ENCODE data around the gene MARCKSL1. TPM values are rescaled to one million over a fixed set of nuclear protein-coding genes. Genes with fewer than 3 reads are reported as not detected.
"Not testable (repeated sequence)": the region's sequence is repeated elsewhere in the genome, so short reads cannot be mapped to it uniquely, and the experiment has no call there.

MARCKSL1 gene
- total RNA-seq, 1 donor from 2014 or later, result 26.7 TPM

- intact Hi-C loops (cut with micrococcal nuclease), result loop anchor here (1.0 to 5.0 kb wide), 14 partner anchors 19 to 647 kb away; partner anchors contain the start of genes BSDC1, EIF3I, MARCKSL1 and TMEM234
Measured at GRCh38 chr1:32291708-32292538, 44.1 kb downstream of the MARCKSL1 start, which contains the start of gene HDAC1. HDAC1 (plus strand) TSS chr1:32292083; CDS start chr1:32292170, 87 bp downstream.

GRCh38 chr1:32291145-32291707, 44.8 kb downstream of the MARCKSL1 start:
- intact Hi-C loops (cut with micrococcal nuclease), result loop anchor here (1.0 to 5.0 kb wide), 6 partner anchors 18 to 274 kb away; partner anchors contain the start of genes EIF3I, MARCKSL1 and TMEM234

- intact Hi-C loops (cut with micrococcal nuclease), result no loop called here
Measured at GRCh38 chr1:32289256-32289655, 46.8 kb downstream of the MARCKSL1 start.

GRCh38 chr1:32286763-32287162, 49.3 kb downstream of the MARCKSL1 start:
- intact Hi-C loops (cut with micrococcal nuclease), result no loop called here

- intact Hi-C loops (cut with micrococcal nuclease), result no loop called here
Measured at GRCh38 chr1:32285658-32286057, 50.4 kb downstream of the MARCKSL1 start.

GRCh38 chr1:32284777-32285176, 51.3 kb downstream of the MARCKSL1 start:
- intact Hi-C loops (cut with micrococcal nuclease), result not testable (repeated sequence)

Other genes with a start within 250 kb of the MARCKSL1 start
- 72.7 and 73.6 TPM in 2 replicates for gene KPNA6, start 228.2 kb downstream of the MARCKSL1 start, total RNA-seq
- 96.7 and 97.3 TPM in 2 replicates for gene TXLNA, start 156.6 kb downstream of the MARCKSL1 start, total RNA-seq
- 31.7 and 33.2 TPM in 2 replicates for gene CCDC28B, start 135.6 kb downstream of the MARCKSL1 start, total RNA-seq
- gene IQCC, start 130.6 kb downstream of the MARCKSL1 start, total RNA-seq, result 2.5 and 3.6 TPM in 2 replicates
- 0.22 TPM in 1 of 2 replicates, not detected in the other for gene DCDC2B, start 127.1 kb downstream of the MARCKSL1 start, total RNA-seq
- 17.1 and 21.7 TPM in 2 replicates for gene TMEM234, start 113.9 kb downstream of the MARCKSL1 start, total RNA-seq
- gene EIF3I, start 113.8 kb downstream of the MARCKSL1 start, total RNA-seq, result 196 and 197 TPM in 2 replicates
- 0.22 and 0.68 TPM in 2 replicates for gene FAM167B, start 89.0 kb downstream of the MARCKSL1 start, total RNA-seq
- 425 and 440 TPM in 2 replicates for gene LCK, start 85.0 kb downstream of the MARCKSL1 start, total RNA-seq
- 208 and 210 TPM in 2 replicates for gene HDAC1, start 44.1 kb downstream of the MARCKSL1 start, total RNA-seq
- 7.1 and 10.0 TPM in 2 replicates for gene FAM229A, start 26.3 kb upstream of the MARCKSL1 start, total RNA-seq
- 0.98 and 1.2 TPM in 2 replicates for gene TSSK3, start 26.3 kb upstream of the MARCKSL1 start, total RNA-seq
- 60.3 and 63.7 TPM in 2 replicates for gene BSDC1, start 58.2 kb upstream of the MARCKSL1 start, total RNA-seq
- not detected in 2 replicates for gene ZBTB8B, start 128.8 kb upstream of the MARCKSL1 start, total RNA-seq
- 0.10 TPM in 2 replicates for gene ZBTB8A, start 203.2 kb upstream of the MARCKSL1 start, total RNA-seq